ENCODE results near the gene CARHSP1.
"Not testable (repeated sequence)": the region's sequence is repeated elsewhere in the genome, so short reads cannot be mapped to it uniquely, and the experiment has no call there.

The CARHSP1 gene

GRCh38 chr16:8892101-8892575, 23.3 kb upstream of the CARHSP1 start:
- DNase-seq, result no peak

GRCh38 chr16:8890549-8890921, 21.7 kb upstream of the CARHSP1 start:
- no peak for DNase-seq

- DNase-seq, result no peak
Measured at GRCh38 chr16:8889893-8890548, 21.2 kb upstream of the CARHSP1 start.

GRCh38 chr16:8888951-8889892, 20.4 kb upstream of the CARHSP1 start:
- no peak for DNase-seq

GRCh38 chr16:8887952-8888560, 19.2 kb upstream of the CARHSP1 start:
- no peak for DNase-seq

GRCh38 chr16:8887431-8887765, 18.6 kb upstream of the CARHSP1 start:
- DNase-seq, result no peak

GRCh38 chr16:8886593-8887430, 18.0 kb upstream of the CARHSP1 start:
- DNase-seq, result no peak

- DNase-seq, result no peak
Measured at GRCh38 chr16:8885674-8886592, 17.1 kb upstream of the CARHSP1 start.

GRCh38 chr16:8882725-8883377, 14.0 kb upstream of the CARHSP1 start:
- DNase-seq, result no peak

- DNase-seq, result no peak
Measured at GRCh38 chr16:8882041-8882617, 13.3 kb upstream of the CARHSP1 start, which contains the start of gene LITAFD. Gene LITAFD (plus strand): TSS chr16:8882351. CDS start chr16:8884356, 2,005 bp downstream.

GRCh38 chr16:8880839-8881510, 12.2 kb upstream of the CARHSP1 start:
- no peak for DNase-seq

GRCh38 chr16:8878523-8878911, 9.7 kb upstream of the CARHSP1 start:
- DNase-seq, result no peak

- no peak for DNase-seq
Measured at GRCh38 chr16:8877894-8878522, 9.2 kb upstream of the CARHSP1 start.

- DNase-seq, result not testable (repeated sequence)
Measured at GRCh38 chr16:8875317-8875716, 6.5 kb upstream of the CARHSP1 start.

GRCh38 chr16:8874388-8874787, 5.6 kb upstream of the CARHSP1 start:
- DNase-seq, result no peak

- DNase-seq, result not testable (repeated sequence)
Measured at GRCh38 chr16:8873866-8874195, 5.0 kb upstream of the CARHSP1 start.

- DNase-seq, result no peak
Measured at GRCh38 chr16:8872967-8873865, 4.4 kb upstream of the CARHSP1 start.

- DNase-seq, result no peak
Measured at GRCh38 chr16:8872071-8872470, 3.3 kb upstream of the CARHSP1 start.

- not testable (repeated sequence) for DNase-seq
Measured at GRCh38 chr16:8869988-8870241, 1.1 kb upstream of the CARHSP1 start.

Measured in SHP77 treated with DMSO at 0.1 percent for 48 hours (cell line).